Ishikawa (cell line): ENCODE measurements around the gene OR4D1.

Source experiments
- CEBPB ChIP-seq: IDR thresholded peaks from 2 replicates; pipeline ENCODE4 v1.6.1; 2012
- CREB1 ChIP-seq: IDR thresholded peaks from 2 replicates; pipeline ENCODE4 v1.6.1; 2012; ENCODE audit warnings: low read depth
- EGR1 ChIP-seq: IDR thresholded peaks from 2 replicates; pipeline ENCODE4 v1.6.1; 2012
- EP300 ChIP-seq: IDR thresholded peaks from 2 replicates; pipeline ENCODE4 v1.6.1; 2012; ENCODE audit warnings: borderline replicate concordance
- FOXM1 ChIP-seq: IDR thresholded peaks from 2 replicates; pipeline ENCODE4 v1.6.1; 2012; ENCODE audit warnings: low read depth, borderline replicate concordance
- NFIC ChIP-seq: IDR thresholded peaks from 2 replicates; pipeline ENCODE4 v1.6.1; 2012
- RAD21 ChIP-seq: IDR thresholded peaks from 2 replicates; pipeline ENCODE4 v1.6.1; 2012; ENCODE audit warnings: low read depth
- TAF1 ChIP-seq: IDR thresholded peaks from 2 replicates; pipeline ENCODE4 v1.6.1; 2012; ENCODE audit warnings: low read depth, mild to moderate bottlenecking
- TCF12 ChIP-seq: IDR thresholded peaks from 2 replicates; pipeline ENCODE4 v1.6.1; 2012; ENCODE audit warnings: low read depth
- TEAD4 ChIP-seq: IDR thresholded peaks from 2 replicates; pipeline ENCODE4 v1.6.1; 2012
- YY1 ChIP-seq: IDR thresholded peaks from 2 replicates; pipeline ENCODE4 v1.6.1; 2012; ENCODE audit warnings: low read depth
- ZBTB7A ChIP-seq: IDR thresholded peaks from 2 replicates; pipeline ENCODE4 v1.6.1; 2012; ENCODE audit warnings: low read depth
- TF ChIP-seq, protein P1 (sequence below): IDR thresholded peaks from 2 replicates; pipeline ENCODE4 v1.6.1; 2012; ENCODE audit warnings: low read depth, mild to moderate bottlenecking
- TF ChIP-seq, protein P2 (sequence below): IDR thresholded peaks from 2 replicates; pipeline ENCODE4 v1.6.1; 2012
- TF ChIP-seq, protein P3 (sequence below): IDR thresholded peaks from 2 replicates; pipeline ENCODE4 v1.6.1; 2012

The OR4D1 gene

DNA sequence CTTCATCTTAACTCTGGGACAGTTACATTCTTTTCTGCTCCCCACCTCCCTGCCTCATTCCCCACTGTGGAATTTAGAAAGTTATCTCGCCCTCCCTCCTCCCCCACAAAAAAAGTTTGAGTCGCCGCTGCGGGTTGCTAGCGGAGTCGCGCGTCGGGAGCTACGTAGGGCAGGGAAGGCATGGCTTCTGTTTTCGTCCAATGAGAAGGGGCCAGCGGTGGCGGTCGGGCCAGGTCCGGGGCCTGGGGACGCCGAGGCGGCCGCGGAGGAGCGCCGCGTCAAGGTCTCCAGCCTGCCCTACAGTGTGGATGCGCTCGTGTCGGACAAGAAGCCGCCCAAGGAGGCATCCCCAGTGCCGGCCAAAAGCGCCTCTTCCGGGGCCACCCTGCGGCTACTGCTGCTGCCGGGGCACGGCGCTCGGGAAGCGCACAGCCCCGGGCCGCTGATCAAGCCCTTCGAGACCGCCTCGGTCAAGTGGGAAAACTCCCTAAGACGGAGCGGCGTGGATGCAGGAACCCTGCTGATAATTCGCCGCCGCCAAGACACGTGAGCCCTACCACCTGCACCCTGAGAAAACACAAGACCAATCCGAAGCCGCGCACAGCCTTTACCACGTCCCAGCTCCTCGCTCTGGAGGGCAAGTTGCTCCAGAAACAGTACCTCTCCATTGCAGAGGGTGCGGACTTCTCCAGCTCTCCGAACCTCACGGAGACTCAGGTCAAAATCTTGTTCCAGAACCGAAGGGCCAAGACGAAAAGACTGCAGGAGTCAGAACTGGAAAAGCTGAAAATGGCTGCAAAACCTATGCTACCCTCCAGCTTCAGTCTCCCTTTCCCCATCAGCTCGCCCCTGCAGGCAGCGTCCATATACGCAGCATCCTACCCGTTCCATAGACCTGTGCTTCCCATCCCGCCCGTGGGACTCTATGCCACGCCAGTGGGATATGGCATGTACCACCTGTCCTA, 8.9 kb downstream of the OR4D1 start:
- TF ChIP-seq CREB1 (no peak), FOXM1 (no peak), TCF12 (no peak), EP300 (no peak), TAF1 (no peak)
- TF ChIP-seq, protein P1, sequence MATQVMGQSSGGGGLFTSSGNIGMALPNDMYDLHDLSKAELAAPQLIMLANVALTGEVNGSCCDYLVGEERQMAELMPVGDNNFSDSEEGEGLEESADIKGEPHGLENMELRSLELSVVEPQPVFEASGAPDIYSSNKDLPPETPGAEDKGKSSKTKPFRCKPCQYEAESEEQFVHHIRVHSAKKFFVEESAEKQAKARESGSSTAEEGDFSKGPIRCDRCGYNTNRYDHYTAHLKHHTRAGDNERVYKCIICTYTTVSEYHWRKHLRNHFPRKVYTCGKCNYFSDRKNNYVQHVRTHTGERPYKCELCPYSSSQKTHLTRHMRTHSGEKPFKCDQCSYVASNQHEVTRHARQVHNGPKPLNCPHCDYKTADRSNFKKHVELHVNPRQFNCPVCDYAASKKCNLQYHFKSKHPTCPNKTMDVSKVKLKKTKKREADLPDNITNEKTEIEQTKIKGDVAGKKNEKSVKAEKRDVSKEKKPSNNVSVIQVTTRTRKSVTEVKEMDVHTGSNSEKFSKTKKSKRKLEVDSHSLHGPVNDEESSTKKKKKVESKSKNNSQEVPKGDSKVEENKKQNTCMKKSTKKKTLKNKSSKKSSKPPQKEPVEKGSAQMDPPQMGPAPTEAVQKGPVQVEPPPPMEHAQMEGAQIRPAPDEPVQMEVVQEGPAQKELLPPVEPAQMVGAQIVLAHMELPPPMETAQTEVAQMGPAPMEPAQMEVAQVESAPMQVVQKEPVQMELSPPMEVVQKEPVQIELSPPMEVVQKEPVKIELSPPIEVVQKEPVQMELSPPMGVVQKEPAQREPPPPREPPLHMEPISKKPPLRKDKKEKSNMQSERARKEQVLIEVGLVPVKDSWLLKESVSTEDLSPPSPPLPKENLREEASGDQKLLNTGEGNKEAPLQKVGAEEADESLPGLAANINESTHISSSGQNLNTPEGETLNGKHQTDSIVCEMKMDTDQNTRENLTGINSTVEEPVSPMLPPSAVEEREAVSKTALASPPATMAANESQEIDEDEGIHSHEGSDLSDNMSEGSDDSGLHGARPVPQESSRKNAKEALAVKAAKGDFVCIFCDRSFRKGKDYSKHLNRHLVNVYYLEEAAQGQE: no peak
- TF ChIP-seq, protein P2, sequence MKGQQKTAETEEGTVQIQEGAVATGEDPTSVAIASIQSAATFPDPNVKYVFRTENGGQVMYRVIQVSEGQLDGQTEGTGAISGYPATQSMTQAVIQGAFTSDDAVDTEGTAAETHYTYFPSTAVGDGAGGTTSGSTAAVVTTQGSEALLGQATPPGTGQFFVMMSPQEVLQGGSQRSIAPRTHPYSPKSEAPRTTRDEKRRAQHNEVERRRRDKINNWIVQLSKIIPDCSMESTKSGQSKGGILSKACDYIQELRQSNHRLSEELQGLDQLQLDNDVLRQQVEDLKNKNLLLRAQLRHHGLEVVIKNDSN: no peak
- TF ChIP-seq, protein P3, sequence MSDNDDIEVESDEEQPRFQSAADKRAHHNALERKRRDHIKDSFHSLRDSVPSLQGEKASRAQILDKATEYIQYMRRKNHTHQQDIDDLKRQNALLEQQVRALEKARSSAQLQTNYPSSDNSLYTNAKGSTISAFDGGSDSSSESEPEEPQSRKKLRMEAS: no peak

- TF ChIP-seq, protein P1: no peak
- TF ChIP-seq TCF12: no peak
- TF ChIP-seq TEAD4: no peak
- TF ChIP-seq FOXM1: no peak
- no peak for TF ChIP-seq CEBPB
- no peak for TF ChIP-seq EP300
- no peak for TF ChIP-seq EGR1
- no peak for TF ChIP-seq CREB1
- TF ChIP-seq, protein P3: no peak
- no peak for TF ChIP-seq ZBTB7A
- TF ChIP-seq TAF1: no peak
These were observed 10.0 kb downstream of the OR4D1 start for GRCh38 chr17:58158181-58158580.

- no peak for TF ChIP-seq FOXM1
- no peak for TF ChIP-seq NFIC
- TF ChIP-seq, protein P3: no peak
- TF ChIP-seq, protein P1: no peak
- no peak for TF ChIP-seq EGR1
- TF ChIP-seq, protein P2: no peak
- no peak for TF ChIP-seq YY1
- no peak for TF ChIP-seq ZBTB7A
- no peak for TF ChIP-seq CEBPB
- no peak for TF ChIP-seq RAD21
- TF ChIP-seq CREB1: no peak
- no peak for TF ChIP-seq EP300
- no peak for TF ChIP-seq TAF1
- no peak for TF ChIP-seq TEAD4
- TF ChIP-seq TCF12: no peak
These were observed 13.4 kb downstream of the OR4D1 start for GRCh38 chr17:58161566-58161965.

DNA sequence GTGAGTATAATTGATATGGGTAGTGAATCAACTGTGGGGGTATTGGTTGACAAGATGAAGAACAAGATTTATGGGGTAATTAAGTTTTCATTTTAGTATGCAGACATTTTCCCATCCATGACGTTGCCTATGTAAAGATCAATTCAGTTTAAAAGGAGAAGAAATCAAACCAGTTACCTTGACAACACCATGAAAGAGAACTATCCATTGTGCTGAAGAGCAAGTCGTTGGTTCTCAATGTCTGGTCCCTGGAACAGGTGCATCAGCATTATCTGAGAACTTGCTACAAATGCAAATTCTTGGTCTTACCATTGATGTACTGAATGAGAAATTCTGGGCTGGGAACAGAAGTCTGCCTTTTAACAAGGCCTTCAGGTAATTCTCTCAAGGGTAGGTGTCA, 17.8 kb downstream of the OR4D1 start:
- no peak for TF ChIP-seq NFIC
- TF ChIP-seq, protein P1: peak; percentile 87
